ENCODE data around the gene ATP8B4. TPM values are rescaled to one million over a fixed set of nuclear protein-coding genes. Genes with fewer than 3 reads are reported as not detected.

ATP8B4 gene
- total RNA-seq, 1 experiment from 2014 or later: 0.24 TPM

DNA sequence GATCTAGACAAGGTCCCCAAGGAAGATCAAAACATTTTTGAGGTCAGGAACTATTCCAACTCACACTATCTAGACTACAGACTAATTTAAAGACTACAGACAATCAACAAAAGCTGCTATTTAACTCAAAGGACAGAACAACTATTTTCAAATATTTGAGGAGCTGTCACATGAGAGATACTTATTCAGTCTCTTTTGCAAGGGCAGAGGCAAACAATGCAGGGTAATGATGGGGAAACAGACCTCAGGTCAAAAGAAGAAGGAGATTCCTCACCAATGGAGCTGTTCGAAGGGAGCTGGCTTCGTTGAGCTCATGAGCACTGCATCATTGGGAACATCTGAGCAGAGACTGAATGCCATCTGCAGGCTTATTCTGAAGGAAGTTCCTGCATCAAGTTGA, 266.3 kb downstream of the ATP8B4 start:
- TF ChIP-seq, protein P1, sequence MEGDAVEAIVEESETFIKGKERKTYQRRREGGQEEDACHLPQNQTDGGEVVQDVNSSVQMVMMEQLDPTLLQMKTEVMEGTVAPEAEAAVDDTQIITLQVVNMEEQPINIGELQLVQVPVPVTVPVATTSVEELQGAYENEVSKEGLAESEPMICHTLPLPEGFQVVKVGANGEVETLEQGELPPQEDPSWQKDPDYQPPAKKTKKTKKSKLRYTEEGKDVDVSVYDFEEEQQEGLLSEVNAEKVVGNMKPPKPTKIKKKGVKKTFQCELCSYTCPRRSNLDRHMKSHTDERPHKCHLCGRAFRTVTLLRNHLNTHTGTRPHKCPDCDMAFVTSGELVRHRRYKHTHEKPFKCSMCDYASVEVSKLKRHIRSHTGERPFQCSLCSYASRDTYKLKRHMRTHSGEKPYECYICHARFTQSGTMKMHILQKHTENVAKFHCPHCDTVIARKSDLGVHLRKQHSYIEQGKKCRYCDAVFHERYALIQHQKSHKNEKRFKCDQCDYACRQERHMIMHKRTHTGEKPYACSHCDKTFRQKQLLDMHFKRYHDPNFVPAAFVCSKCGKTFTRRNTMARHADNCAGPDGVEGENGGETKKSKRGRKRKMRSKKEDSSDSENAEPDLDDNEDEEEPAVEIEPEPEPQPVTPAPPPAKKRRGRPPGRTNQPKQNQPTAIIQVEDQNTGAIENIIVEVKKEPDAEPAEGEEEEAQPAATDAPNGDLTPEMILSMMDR (IDR thresholded peaks at IDR 0.05; ENCODE audit: unreplicated experiment): no peak
- Mint-ChIP-seq H3K27me3 (ENCODE audit: unreplicated experiment) (no peaks in the 10 kb centered on the region), H3K4me3 (ENCODE audit: low read depth, unreplicated experiment) (no peak overlapping the region), H3K36me3 (ENCODE audit: insufficient read depth, unreplicated experiment) (no peaks in the 10 kb centered on the region), H3K27ac (ENCODE audit: unreplicated experiment) (no peak overlapping the region), H3K9me3 (ENCODE audit: low read depth, unreplicated experiment) (peaks cover 3% of the 10 kb centered on the region), H3K4me1 (ENCODE audit: low read depth, unreplicated experiment) (no peaks in the 10 kb centered on the region)
- CTCF ChIA-PET: no interaction called here
- no peak for DNase-seq
- intact Hi-C loops (cut with micrococcal nuclease; ENCODE audit: unreplicated experiment): no loop called here
- BruUV-seq (replicated peaks): no TSS peak

DNA sequence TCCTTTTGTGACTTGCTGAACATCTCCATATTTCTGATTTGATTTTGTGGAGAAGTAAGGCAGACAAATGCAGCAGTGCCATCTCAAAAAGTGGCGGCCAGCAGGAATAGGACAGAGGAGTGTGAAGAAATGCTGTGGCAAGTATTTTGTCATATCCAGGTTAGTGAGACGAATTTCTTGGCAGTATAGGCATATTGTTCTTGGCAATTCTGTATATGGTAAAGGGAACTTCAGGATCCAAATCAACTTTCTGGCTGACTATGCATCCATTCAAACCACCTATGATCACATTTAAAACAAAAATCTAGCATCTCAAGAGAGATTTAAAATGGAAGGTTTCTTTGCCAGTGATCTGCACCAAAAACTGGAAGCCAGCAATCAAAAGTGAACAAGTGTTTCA, 270.2 kb downstream of the ATP8B4 start:
- TF ChIP-seq, protein P1 (IDR thresholded peaks at IDR 0.05; ENCODE audit: unreplicated experiment): no peak
- CTCF ChIA-PET: no interaction called here
- BruUV-seq (replicated peaks): no TSS peak
- Mint-ChIP-seq H3K27ac (ENCODE audit: unreplicated experiment) (no peak overlapping the region), H3K4me3 (ENCODE audit: low read depth, unreplicated experiment) (no peak overlapping the region), H3K4me1 (ENCODE audit: low read depth, unreplicated experiment) (no peaks in the 10 kb centered on the region), H3K36me3 (ENCODE audit: insufficient read depth, unreplicated experiment) (no peaks in the 10 kb centered on the region), H3K9me3 (ENCODE audit: low read depth, unreplicated experiment) (peaks cover 3% of the 10 kb centered on the region), H3K27me3 (ENCODE audit: unreplicated experiment) (no peaks in the 10 kb centered on the region)
- intact Hi-C loops (cut with micrococcal nuclease; ENCODE audit: unreplicated experiment): no loop called here
- DNase-seq: no peak

DNA sequence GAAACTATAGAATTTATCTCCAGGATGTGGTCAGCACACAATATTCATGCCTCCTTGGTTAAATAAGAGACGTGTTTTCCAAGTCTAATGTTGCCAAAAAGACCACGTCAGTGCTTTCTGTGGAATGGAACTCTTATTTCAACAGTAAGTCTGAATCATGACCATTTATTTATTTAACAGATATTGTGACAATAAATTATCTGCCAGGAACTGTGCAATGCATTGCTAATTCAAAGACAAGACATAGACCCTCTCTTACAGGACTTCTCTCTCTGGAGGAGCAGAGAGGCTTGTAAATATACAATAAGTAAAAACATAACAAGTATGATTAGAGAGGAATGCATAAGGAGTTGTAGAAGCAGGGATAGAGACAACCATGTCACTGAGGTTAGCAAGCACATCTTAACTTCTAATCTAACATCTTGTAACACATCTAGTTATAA, 270.7 kb downstream of the ATP8B4 start:
- BruUV-seq (replicated peaks): no TSS peak
- Mint-ChIP-seq H3K27me3 (ENCODE audit: unreplicated experiment) (no peaks in the 10 kb centered on the region), H3K4me1 (ENCODE audit: low read depth, unreplicated experiment) (no peaks in the 10 kb centered on the region), H3K9me3 (ENCODE audit: low read depth, unreplicated experiment) (peaks cover 3% of the 10 kb centered on the region), H3K4me3 (ENCODE audit: low read depth, unreplicated experiment) (no peak overlapping the region), H3K27ac (ENCODE audit: unreplicated experiment) (no peak overlapping the region), H3K36me3 (ENCODE audit: insufficient read depth, unreplicated experiment) (no peaks in the 10 kb centered on the region)
- intact Hi-C loops (cut with micrococcal nuclease; ENCODE audit: unreplicated experiment): no loop called here
- DNase-seq: no peak
- CTCF ChIA-PET: no interaction called here
- TF ChIP-seq, protein P1 (IDR thresholded peaks at IDR 0.05; ENCODE audit: unreplicated experiment): no peak

DNA sequence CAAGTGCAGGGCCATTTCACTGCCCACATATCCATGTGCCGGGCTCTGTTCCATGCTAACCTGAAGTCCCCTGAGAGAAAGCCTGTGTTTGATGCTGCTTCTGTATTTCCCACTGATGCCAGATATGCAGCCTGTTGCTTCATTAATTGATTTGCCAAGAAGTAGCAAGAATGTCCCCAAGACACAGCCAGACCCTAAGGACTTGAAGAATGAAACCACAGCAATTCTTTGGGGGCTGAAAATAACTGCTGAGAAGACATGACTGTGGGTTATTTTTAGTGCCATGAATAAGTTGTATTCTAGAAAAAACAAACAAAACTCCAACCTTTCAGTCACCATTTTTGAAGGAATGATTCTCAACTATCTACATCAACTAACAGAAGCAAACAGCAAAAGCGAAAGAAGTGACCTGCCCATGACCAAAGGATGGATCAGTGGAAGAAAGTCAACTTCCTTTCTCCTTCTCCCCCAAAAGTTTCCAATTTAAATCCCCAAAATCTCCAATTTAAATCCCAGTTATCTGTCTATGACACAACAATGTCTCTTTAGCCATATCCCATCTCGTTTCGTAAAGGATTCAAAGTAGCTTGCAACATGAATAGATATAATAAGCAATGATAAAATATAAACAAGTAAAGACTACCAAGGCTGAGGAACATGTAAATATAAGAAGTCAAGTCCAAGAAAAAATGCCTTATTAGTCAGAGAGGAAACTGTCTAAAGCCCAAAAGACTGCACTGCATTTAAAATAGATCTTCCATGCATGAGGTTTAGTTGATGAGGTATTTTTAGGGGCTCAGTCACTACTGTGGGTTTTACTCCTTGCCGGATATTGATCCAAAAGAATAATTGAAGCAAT, 271.4 kb downstream of the ATP8B4 start:
- Mint-ChIP-seq H3K36me3 (ENCODE audit: insufficient read depth, unreplicated experiment) (no peaks in the 10 kb centered on the region), H3K27ac (ENCODE audit: unreplicated experiment) (no peak overlapping the region), H3K4me3 (ENCODE audit: low read depth, unreplicated experiment) (no peak overlapping the region), H3K4me1 (ENCODE audit: low read depth, unreplicated experiment) (no peaks in the 10 kb centered on the region), H3K27me3 (ENCODE audit: unreplicated experiment) (no peaks in the 10 kb centered on the region), H3K9me3 (ENCODE audit: low read depth, unreplicated experiment) (peaks cover 3% of the 10 kb centered on the region)
- CTCF ChIA-PET: no interaction called here
- DNase-seq: no peak
- BruUV-seq (replicated peaks): no TSS peak
- intact Hi-C loops (cut with micrococcal nuclease; ENCODE audit: unreplicated experiment): no loop called here
- TF ChIP-seq, protein P1 (IDR thresholded peaks at IDR 0.05; ENCODE audit: unreplicated experiment): no peak

All from Calu3 (cell line).